ENCODE measurements around the gene SLC39A5. TPM values are rescaled to one million over a fixed set of nuclear protein-coding genes. Genes with fewer than 3 reads are reported as not detected.

SLC39A5 gene
- total and polyA plus RNA-seq, 2 of the 13 experiments (the other 11 are each of a cell fraction or from before 2014, with no cell fraction given), result 59.7 to 101 TPM

GRCh38 chr12:56189099-56189917, 40.5 kb upstream of the SLC39A5 start, which contains the start of gene SMARCC2 (continued):
- 0 out of 2 replicates have a peak, but pooled peaks have one; percentile 11 for TF ChIP-seq FOXA3 (CRISPR knock-in tag; IDR thresholded peaks at IDR 0.05)
- 0 out of 2 replicates have a peak, but pooled peaks have one; percentile 20 for TF ChIP-seq HCFC1 (IDR thresholded peaks at IDR 0.05; ENCODE audit: low read depth, low read length)
- no peak for TF ChIP-seq FOXM1 (CRISPR knock-in tag; IDR thresholded peaks at IDR 0.05)
- no peak for TF ChIP-seq KDM4B (CRISPR knock-in tag; IDR thresholded peaks at IDR 0.05)
- peak; percentile 70 for TF ChIP-seq ZBED4 (CRISPR knock-in tag; IDR thresholded peaks at IDR 0.05; ENCODE audit: borderline replicate concordance)
- TF ChIP-seq DBP (CRISPR knock-in tag; IDR thresholded peaks at IDR 0.05; ENCODE audit: not compliant biosample characterization), result no peak
- TF ChIP-seq ISL2 (CRISPR knock-in tag; IDR thresholded peaks at IDR 0.05), result no peak
- TF ChIP-seq ZNF775 (CRISPR knock-in tag; IDR thresholded peaks at IDR 0.05; ENCODE audit: borderline replicate concordance), result no peak
- TF ChIP-seq REST (IDR thresholded peaks at IDR 0.05; ENCODE audit: borderline replicate concordance in 1 of 2, low read depth in 1 of 2, low read length in 2 of 2), result 0 out of 4 replicates have a peak, but pooled peaks of 1 of the 2 experiments have one; percentile 7
- TF ChIP-seq RFXAP (CRISPR knock-in tag; IDR thresholded peaks at IDR 0.05; ENCODE audit: borderline replicate concordance), result 0 out of 2 replicates have a peak, but pooled peaks have one; percentile 33
- TF ChIP-seq ZNF883 (CRISPR knock-in tag; IDR thresholded peaks at IDR 0.05; ENCODE audit: not compliant biosample characterization), result no peak
- TF ChIP-seq KLF9 (CRISPR knock-in tag; IDR thresholded peaks at IDR 0.05; ENCODE audit: low read depth), result no peak
- TF ChIP-seq STAG1 (CRISPR knock-in tag; IDR thresholded peaks at IDR 0.05), result peak; percentile 51
- TF ChIP-seq POLR2A (IDR thresholded peaks at IDR 0.05; ENCODE audit: insufficient read depth in 1 of 2, low read depth in 2 of 2, low read length in 2 of 2), result peak; percentile 29 to 46; a peak in 2 of 4 replicates
- no peak for TF ChIP-seq FOXC1 (CRISPR knock-in tag; IDR thresholded peaks at IDR 0.05; ENCODE audit: borderline replicate concordance)
- peak; percentile 55; the same call in 1 of the 2 replicates for TF ChIP-seq TAF1 (CRISPR knock-in tag; IDR thresholded peaks at IDR 0.05)
- TF ChIP-seq SAP130 (CRISPR knock-in tag; IDR thresholded peaks at IDR 0.05; ENCODE audit: low read depth), result peak; percentile 52
- TF ChIP-seq SMAD9 (CRISPR knock-in tag; IDR thresholded peaks at IDR 0.05), result no peak
- TF ChIP-seq MYPOP (CRISPR knock-in tag; IDR thresholded peaks at IDR 0.05), result peak; percentile 49; the same call in 1 of the 2 replicates
- no peak for TF ChIP-seq FLYWCH1 (CRISPR knock-in tag; IDR thresholded peaks at IDR 0.05)
- TF ChIP-seq ADNP (CRISPR knock-in tag; IDR thresholded peaks at IDR 0.05), result no peak

Measured in HepG2 (cell line).